GM21723 (cell line): ENCODE measurements around the gene FCGR3A.
"Not testable (repeated sequence)": the region's sequence is repeated elsewhere in the genome, so short reads cannot be mapped to it uniquely, and the experiment has no call there.

Experiments used
- ATAC-seq: cut with Tn5 transposase; IDR thresholded peaks from one replicate; pipeline ENCODE4 v1.9.1; 2021; ENCODE audit warnings: mild to moderate bottlenecking, moderate library complexity; ENCODE audit not compliant: unreplicated experiment

FCGR3A gene

GRCh38 chr1:161549652-161550051 lies at the start of gene FCGR3A:
Gene FCGR3A (minus strand): TSS chr1:161549818. CDS start chr1:161549736, 82 bp downstream.
- ATAC-seq, result no peak

- not testable (repeated sequence) for ATAC-seq
Observed at GRCh38 chr1:161597077-161597476, 47.5 kb upstream of the FCGR3A start.

GRCh38 chr1:161595583-161595982 lies 46.0 kb upstream of the FCGR3A start:
- ATAC-seq, result not testable (repeated sequence)

GRCh38 chr1:161595173-161595572 lies 45.6 kb upstream of the FCGR3A start:
- ATAC-seq, result not testable (repeated sequence)

GRCh38 chr1:161594269-161594984 lies 44.8 kb upstream of the FCGR3A start:
- not testable (repeated sequence) for ATAC-seq

GRCh38 chr1:161593092-161593755 lies 43.6 kb upstream of the FCGR3A start:
- ATAC-seq, result not testable (repeated sequence)

- ATAC-seq, result not testable (repeated sequence)
Observed at GRCh38 chr1:161592586-161592985, 43.0 kb upstream of the FCGR3A start.

- not testable (repeated sequence) for ATAC-seq
Observed at GRCh38 chr1:161589920-161590319, 40.3 kb upstream of the FCGR3A start.

GRCh38 chr1:161589365-161589764 lies 39.7 kb upstream of the FCGR3A start:
- ATAC-seq, result not testable (repeated sequence)

- ATAC-seq, result not testable (repeated sequence)
Observed at GRCh38 chr1:161588596-161588995, 39.0 kb upstream of the FCGR3A start.

GRCh38 chr1:161582882-161583281 lies 33.3 kb upstream of the FCGR3A start:
- not testable (repeated sequence) for ATAC-seq

- ATAC-seq, result peak; percentile 78
Observed at GRCh38 chr1:161580879-161581537, 31.4 kb upstream of the FCGR3A start.

- not testable (repeated sequence) for ATAC-seq
Observed at GRCh38 chr1:161579856-161580507, 30.4 kb upstream of the FCGR3A start.

GRCh38 chr1:161576676-161577075 lies 27.1 kb upstream of the FCGR3A start:
- ATAC-seq, result not testable (repeated sequence)

GRCh38 chr1:161571703-161572102 lies 22.1 kb upstream of the FCGR3A start:
- ATAC-seq, result not testable (repeated sequence)

GRCh38 chr1:161566602-161566960 lies 17.0 kb upstream of the FCGR3A start:
- not testable (repeated sequence) for ATAC-seq

- ATAC-seq, result not testable (repeated sequence)
Observed at GRCh38 chr1:161563522-161563921, 13.9 kb upstream of the FCGR3A start.

GRCh38 chr1:161562441-161562840 lies 12.8 kb upstream of the FCGR3A start:
- not testable (repeated sequence) for ATAC-seq

GRCh38 chr1:161560960-161561715 lies 11.5 kb upstream of the FCGR3A start:
- ATAC-seq, result not testable (repeated sequence)
